H1 (cell line): Measurements from ENCODE around the gene SELENOI. TPM values are rescaled to one million over a fixed set of nuclear protein-coding genes. Genes with fewer than 3 reads are reported as not detected.

Experiments used
- CTCF ChIA-PET: fragments of 300-600 bp; sonication (Branson Sonifier 250); formaldehyde crosslinking; loops from one replicate; lab custom pipeline; 2021; ENCODE audit not compliant: partially characterized antibody; lab: Charles Lee
- POLR2A ChIA-PET: fragments of 300-600 bp; sonication (Branson Sonifier 250); formaldehyde crosslinking; loops from one replicate; lab custom pipeline; 2021; ENCODE audit warnings: inconsistent platforms; ENCODE audit not compliant: partially characterized antibody; lab: Charles Lee
- DNase-seq, 2 experiments: peaks; one replicate each; pipeline versions ENCODE4 v3.0.0 to v3.0.0-alpha.2; 2010 to 2022; ENCODE audit warnings: low spot score in 2 of 2, low read depth in 1 of 2, mixed read lengths in 1 of 2
- FAIRE-seq: peaks from 2 replicates; lab custom pipeline; 2011; peaks lifted over from hg19 to GRCh38; lab: Jason Lieb, UNC
- H2AFZ ChIP-seq: 2 replicates; pipeline ENCODE4 v1.8.1; 2012; ENCODE audit warnings: low read length, inconsistent platforms
- H2AK5ac ChIP-seq: 2 replicates; pipeline ENCODE4 v1.6.1; 2013; ENCODE audit warnings: low read depth, low read length
- H2BK120ac ChIP-seq: replicated peaks from 2 replicates; pipeline ENCODE3; 2013; ENCODE audit warnings: low read depth, low read length, inconsistent platforms
- H2BK12ac ChIP-seq: 2 replicates; pipeline ENCODE4 v1.6.1; 2013; ENCODE audit warnings: low read depth, low read length
- H2BK15ac ChIP-seq: 2 replicates; pipeline ENCODE4 v1.6.1; 2013; ENCODE audit warnings: low read length
- H2BK20ac ChIP-seq: 2 replicates; pipeline ENCODE4 v1.6.1; 2013; ENCODE audit warnings: low read length
- H2BK5ac ChIP-seq: 2 replicates; pipeline ENCODE4 v1.6.1; 2013; ENCODE audit warnings: low read depth, low read length
- H3K14ac ChIP-seq: 2 replicates; pipeline ENCODE4 v1.6.1; 2013; ENCODE audit warnings: inconsistent platforms; ENCODE audit not compliant: insufficient read length
- H3K18ac ChIP-seq: 2 replicates; pipeline ENCODE4 v1.6.1; 2013; ENCODE audit warnings: low read length; ENCODE audit errors: extremely low read depth
- H3K23ac ChIP-seq: 2 replicates; pipeline ENCODE4 v1.6.1; 2013; ENCODE audit warnings: inconsistent platforms; ENCODE audit not compliant: insufficient read length
- H3K23me2 ChIP-seq: 2 replicates; pipeline ENCODE4 v1.6.1; 2013; ENCODE audit warnings: low read depth, low read length
- H3K27ac ChIP-seq: 2 replicates; pipeline ENCODE4 v1.6.1; 2011; ENCODE audit warnings: low read depth, low read length, inconsistent platforms
- H3K27me3 ChIP-seq, 4 experiments: replicated peaks in 1 of 4; 1 replicate in 1 of 4; 2 replicates in 3 of 4; pipeline versions ENCODE4 v1.6.1 to v1.8.1; 2011 to 2013; ENCODE audit warnings: low read length in 3 of 4, mild to moderate bottlenecking in 3 of 4, inconsistent platforms in 2 of 4, mixed read lengths in 2 of 4, moderate library complexity in 1 of 4; ENCODE audit not compliant: control insufficient read depth in 3 of 4, insufficient read depth in 3 of 4; ENCODE audit errors: extremely low read depth in 1 of 4
- H3K36me3 ChIP-seq, 4 experiments: 2 replicates each; pipeline versions ENCODE4 v1.6.1 to v1.8.1; 2011 to 2013; ENCODE audit warnings: mild to moderate bottlenecking in 4 of 4, low read length in 3 of 4, moderate library complexity in 2 of 4, control low read depth in 1 of 4, inconsistent platforms in 1 of 4; ENCODE audit not compliant: insufficient read depth in 4 of 4, control insufficient read depth in 2 of 4
- H3K4ac ChIP-seq: replicated peaks from 2 replicates; pipeline ENCODE3; 2013; ENCODE audit warnings: low read length, low read depth, mixed read lengths, inconsistent platforms; ENCODE audit not compliant: insufficient read length
- H3K4me1 ChIP-seq, 4 experiments: replicated peaks in 1 of 4; 1 replicate in 1 of 4; 2 replicates in 3 of 4; pipeline versions ENCODE4 v1.6.1 to v1.8.1; 2011 to 2013; ENCODE audit warnings: low read length in 3 of 4, inconsistent platforms in 2 of 4, mixed read lengths in 1 of 4; ENCODE audit not compliant: insufficient read depth in 4 of 4, control insufficient read depth in 3 of 4
- H3K4me2 ChIP-seq, 2 experiments: 2 replicates each; pipeline versions ENCODE4 v1.6.1 to v1.8.1; 2011 to 2013; ENCODE audit warnings: low read depth in 2 of 2, low read length in 2 of 2, control low read depth in 1 of 2, inconsistent platforms in 1 of 2, mild to moderate bottlenecking in 1 of 2; ENCODE audit not compliant: insufficient read depth in 1 of 2
- H3K4me3 ChIP-seq, 4 experiments: fragments of 200-600, 300-600 bp in 1 of 4; sonication (generic), shearing (Covaris generic), sonication (Bioruptor Twin) in 1 of 4; 2 replicates each; pipeline versions ENCODE4 v1.5.1 to v1.8.1; 2011 to 2016; ENCODE audit warnings: low read length in 4 of 4, low read depth in 3 of 4, control low read depth in 2 of 4, inconsistent platforms in 2 of 4, mild to moderate bottlenecking in 2 of 4, mixed read lengths in 1 of 4, moderate library complexity in 1 of 4; ENCODE audit not compliant: insufficient read depth in 2 of 4; ENCODE audit errors: extremely low read depth in 1 of 4
- H3K56ac ChIP-seq: replicated peaks from 2 replicates; pipeline ENCODE3; 2013; ENCODE audit warnings: low read depth, mild to moderate bottlenecking, mixed read lengths, low read length, inconsistent platforms; ENCODE audit not compliant: insufficient read length
- H3K79me1 ChIP-seq: 2 replicates; pipeline ENCODE4 v1.6.1; 2013; ENCODE audit warnings: low read depth, low read length, control low read depth
- H3K79me2 ChIP-seq, 2 experiments: 2 replicates each; pipeline versions ENCODE4 v1.6.1 to v1.8.1; 2012 to 2013; ENCODE audit warnings: low read length in 2 of 2, mild to moderate bottlenecking in 2 of 2, inconsistent platforms in 1 of 2; ENCODE audit not compliant: insufficient read depth in 2 of 2, control insufficient read depth in 1 of 2
- H3K9ac ChIP-seq, 4 experiments: replicated peaks in 1 of 4; 1 replicate in 1 of 4; 2 replicates in 3 of 4; pipeline versions ENCODE4 v1.6.1 to v1.8.1; 2011 to 2013; ENCODE audit warnings: low read depth in 3 of 4, low read length in 3 of 4, control low read depth in 2 of 4, mild to moderate bottlenecking in 2 of 4, moderate library complexity in 2 of 4, inconsistent platforms in 1 of 4; ENCODE audit errors: extremely low read depth in 1 of 4
- H3K9me3 ChIP-seq, 2 experiments: 2 replicates each; pipeline versions ENCODE4 v1.6.1 to v1.8.1; 2012 to 2013; ENCODE audit warnings: mild to moderate bottlenecking in 2 of 2, moderate library complexity in 2 of 2, control low read depth in 1 of 2, inconsistent platforms in 1 of 2, low read depth in 1 of 2, low read length in 1 of 2, mixed read lengths in 1 of 2; ENCODE audit not compliant: insufficient read depth in 2 of 2
- H4K20me1 ChIP-seq, 2 experiments: replicated peaks in 1 of 2; 2 replicates each; pipeline versions ENCODE3 to v1.8.1; 2011 to 2013; ENCODE audit warnings: inconsistent platforms in 2 of 2, low read length in 2 of 2, mild to moderate bottlenecking in 1 of 2; ENCODE audit not compliant: insufficient read depth in 2 of 2, control insufficient read depth in 1 of 2
- H4K5ac ChIP-seq: 2 replicates; pipeline ENCODE4 v1.6.1; 2013; ENCODE audit warnings: low read length, low read depth, mixed read lengths, inconsistent platforms; ENCODE audit not compliant: insufficient read length
- H4K8ac ChIP-seq: 2 replicates; pipeline ENCODE4 v1.8.0; 2013; ENCODE audit warnings: mild to moderate bottlenecking, moderate library complexity, low read length, inconsistent platforms; ENCODE audit not compliant: insufficient read depth; ENCODE audit errors: extremely low read depth
- H4K91ac ChIP-seq: replicated peaks from 2 replicates; pipeline ENCODE3; 2013; ENCODE audit warnings: low read length, mixed read lengths, inconsistent platforms; ENCODE audit not compliant: insufficient read length
- CREB1 ChIP-seq: IDR thresholded peaks from 2 replicates; pipeline ENCODE4 v1.6.1; 2012; ENCODE audit warnings: inconsistent platforms
- CTCF ChIP-seq, 3 experiments: IDR thresholded peaks; 1 replicate in 2 of 3; 2 replicates in 1 of 3; pipeline versions ENCODE4 v1.5.1 to v1.6.1; 2011; ENCODE audit warnings: low read length in 3 of 3, mild to moderate bottlenecking in 3 of 3, inconsistent platforms in 2 of 3, low read depth in 1 of 3, moderate library complexity in 1 of 3; ENCODE audit not compliant: insufficient read depth in 1 of 3; ENCODE audit errors: control extremely low read depth in 1 of 3
- GABPA ChIP-seq: IDR thresholded peaks from 2 replicates; pipeline ENCODE4 v1.6.1; 2011; ENCODE audit warnings: mild to moderate bottlenecking, low read length, moderate library complexity, borderline replicate concordance; ENCODE audit not compliant: insufficient read depth
- RAD21 ChIP-seq, 2 experiments: IDR thresholded peaks in 1 of 2; conservative IDR thresholded peaks in 1 of 2; 2 replicates each; pipeline ENCODE4 v1.6.1; 2011; ENCODE audit warnings: low read depth in 2 of 2, low read length in 2 of 2, improper control_type of control experiment in 1 of 2, inconsistent platforms in 1 of 2, mild to moderate bottlenecking in 1 of 2, moderate library complexity in 1 of 2
- RNF2 ChIP-seq: fragments of 200-900, 300-1000 bp; sonication (generic); IDR thresholded peaks from 2 replicates; pipeline ENCODE4 v1.7.1; 2016; ENCODE audit warnings: borderline replicate concordance, low read depth, mild to moderate bottlenecking, antibody characterized with exemption, low read length; ENCODE audit not compliant: poor library complexity, severe bottlenecking; ENCODE audit errors: missing control alignments
- WGBS, 2 experiments: shearing (Covaris generic) in 1 of 2; methylation state at CpG; one replicate each; pipeline versions ENCODE4 v1.1.6 to v1.1.7; 2013 to 2015; ENCODE audit warnings: low lambda C conversion rate in 2 of 2, mixed read lengths in 2 of 2, inconsistent platforms in 1 of 2, low coverage in 1 of 2, missing lambda C conversion rate in 1 of 2; ENCODE audit not compliant: insufficient replicate concordance in 2 of 2, insufficient coverage in 1 of 2, insufficient read length in 1 of 2; ENCODE audit errors: extremely low coverage in 1 of 2, missing lambda C conversion rate in 1 of 2; 5-methylcytosine and 5-hydroxymethylcytosine counted together
- polyA plus RNA-seq, 7 experiments: library from polyadenylated mRNA; depleted of rRNA in 3 of 7; stranded (reverse) in 5 of 7; unstranded in 2 of 7; fragments of >200 nt in 5 of 7; fragments of 200-250 nt in 2 of 7; gene quantifications; 1 replicate in 5 of 7; 2 replicates in 1 of 7; 4 replicates in 1 of 7; pipeline versions ENCODE4 v1.2.1 to v1.2.3, GENCODE V29; 2011 to 2013; ENCODE audit warnings: missing spikeins in 2 of 7, mixed read lengths in 2 of 7
- total RNA-seq: library from RNA; stranded (reverse); fragmentation: NEBNext Ultra II Directional; extraction: Animal tissue kit (Norgen Biotek cat#: 25700); gene quantifications from 2 replicates; pipeline ENCODE4 v1.2.1, GENCODE V29; 2021

The SELENOI gene
- total and polyA plus RNA-seq, 2 of the 8 experiments (the other 6 are each of a cell fraction or from before 2014, with no cell fraction given), result 15.9 to 63.8 TPM

GRCh38 chr2:26330114-26330549 is 15.8 kb upstream of the SELENOI start:
- Histone ChIP-seq H3K18ac (no peak overlapping the region), H3K36me3 (no peaks in the 10 kb centered on the region), H3K4me3 (no peak overlapping the region), H2AK5ac (no peak overlapping the region), H2BK120ac (no peak overlapping the region), H3K27me3 (no peaks in the 10 kb centered on the region; a peak in 1 of 7 replicates), H3K79me2 (no peaks in the 10 kb centered on the region), H3K14ac (no peak overlapping the region), H2BK20ac (no peak overlapping the region), H3K4me1 (no peaks in the 10 kb centered on the region), H2BK15ac (no peak overlapping the region), H3K56ac (no peak overlapping the region), H4K8ac (peak overlapping the region; percentile 15; the same call in 1 of the 2 replicates), H2BK5ac (no peak overlapping the region), H2BK12ac (no peak overlapping the region), H3K23ac (no peak overlapping the region), H4K5ac (no peak overlapping the region), H4K20me1 (no peaks in the 10 kb centered on the region), H3K79me1 (no peaks in the 10 kb centered on the region), H3K4me2 (no peak overlapping the region), H3K9me3 (no peaks in the 10 kb centered on the region), H4K91ac (no peak overlapping the region), H3K23me2 (no peaks in the 10 kb centered on the region), H3K27ac (no peak overlapping the region), H2AFZ (no peak overlapping the region), H3K4ac (no peak overlapping the region), H3K9ac (no peak overlapping the region)
- peak; percentile 81 to 92 for TF ChIP-seq RAD21 (IDR thresholded peaks at IDR 0.05 in 1 of 2, conservative IDR thresholded peaks at IDR 0.05 in 1 of 2; ENCODE audit: low read depth in 2 of 2, low read length in 2 of 2)
- no peak for TF ChIP-seq RNF2
- TF ChIP-seq CREB1, result peak; percentile 19; the same call in 1 of the 2 replicates
- peak; percentile 86 to 87 (median 86) for TF ChIP-seq CTCF (IDR thresholded peaks at IDR 0.05; ENCODE audit: control extremely low read depth in 1 of 3, insufficient read depth in 1 of 3, low read depth in 1 of 3, low read length in 3 of 3)
- no peak for TF ChIP-seq GABPA
- WGBS, 2 experiments, result 15% methylated on average over 7 of the region's 7 CpGs; no CpG with 5 or more reads in 1 of the 2 experiments
- CTCF ChIA-PET, result interaction anchor here (0.6 to 4.0 kb wide), 24 partner anchors 10 to 632 kb away, joined by 3 to 24 read pairs (median 5); partner anchors contain the start of gene ADGRF3
- FAIRE-seq (peak; percentile 87), DNase-seq (peak in 1 of 2 experiments; percentile 91)
- POLR2A ChIA-PET, result interaction anchor here (2.1 kb wide), 1 partner anchor 14 kb away, joined by 6 read pairs; no protein-coding TSS in a partner anchor
